SK-N-SH treated with all-trans-retinoic acid at 6 μM for 48 hours (cell line): ENCODE data around the gene LCN12.

ENCODE experiments used
- ATAC-seq: fragments of 200-7000 bp; cut with Tn5 transposase; 3 replicates; pipeline ENCODE4 v1.9.1; 2020; ENCODE audit warnings: mild to moderate bottlenecking, moderate library complexity
- ARNTL ChIP-seq: fragments of 450-650 bp; formaldehyde crosslinking; IDR thresholded peaks from 2 replicates; pipeline ENCODE4 v1.5.0; 2020; ENCODE audit warnings: low read depth, mild to moderate bottlenecking, moderate library complexity, borderline replicate concordance
- BACH2 ChIP-seq: fragments of 250-450 bp; sonication (Bioruptor Pico); IDR thresholded peaks from 2 replicates; pipeline ENCODE4 v1.9.0; 2021; ENCODE audit warnings: mild to moderate bottlenecking, borderline replicate concordance
- CREB5 ChIP-seq: fragments of 250-450 bp; sonication (Bioruptor Pico); IDR thresholded peaks from 2 replicates; pipeline ENCODE4 v1.5.1; 2020; ENCODE audit warnings: low read depth, mild to moderate bottlenecking, moderate library complexity
- CSDC2 ChIP-seq: fragments of 250-450 bp; sonication (Bioruptor Pico); IDR thresholded peaks from 2 replicates; pipeline ENCODE4 v1.5.0; 2020; ENCODE audit warnings: mild to moderate bottlenecking, moderate library complexity
- CSRNP3 ChIP-seq: fragments of 250-450 bp; sonication (Bioruptor Pico); IDR thresholded peaks from 2 replicates; pipeline ENCODE4 v1.5.1; 2021; ENCODE audit warnings: mild to moderate bottlenecking, moderate library complexity
- ESRRG ChIP-seq: fragments of 250-450 bp; sonication (Bioruptor Pico); IDR thresholded peaks from 2 replicates; pipeline ENCODE4 v1.6.1; 2021; ENCODE audit warnings: mild to moderate bottlenecking
- ISL1 ChIP-seq: fragments of 250-450 bp; sonication (Bioruptor Pico); IDR thresholded peaks from 2 replicates; pipeline ENCODE4 v2.1.2; 2022; ENCODE audit warnings: mild to moderate bottlenecking, moderate library complexity
- PATZ1 ChIP-seq: fragments of 250-450 bp; sonication (Bioruptor Pico); IDR thresholded peaks from 2 replicates; pipeline ENCODE4 v1.8.0; 2020; ENCODE audit warnings: mild to moderate bottlenecking, moderate library complexity, borderline replicate concordance
- POU6F1 ChIP-seq: fragments of 250-450 bp; sonication (Bioruptor Pico); IDR thresholded peaks from 2 replicates; pipeline ENCODE4 v1.8.0; 2021; ENCODE audit warnings: low read depth, mild to moderate bottlenecking, moderate library complexity, borderline replicate concordance
- PPARA ChIP-seq: fragments of 250-450 bp; sonication (Bioruptor Pico); IDR thresholded peaks from 2 replicates; pipeline ENCODE4 v1.5.0; 2020; ENCODE audit warnings: mild to moderate bottlenecking, borderline replicate concordance
- RARB ChIP-seq: fragments of 250-450 bp; sonication (Bioruptor Pico); IDR thresholded peaks from 2 replicates; pipeline ENCODE4 v1.8.0; 2021; ENCODE audit warnings: mild to moderate bottlenecking, moderate library complexity
- SNAI2 ChIP-seq: fragments of 250-450 bp; sonication (Bioruptor Pico); IDR thresholded peaks from 2 replicates; pipeline ENCODE4 v1.5.0; 2020; ENCODE audit warnings: mild to moderate bottlenecking, moderate library complexity
- TOX ChIP-seq: fragments of 250-450 bp; sonication (Bioruptor Pico); IDR thresholded peaks from 2 replicates; pipeline ENCODE4 v1.8.0; 2021; ENCODE audit warnings: mild to moderate bottlenecking, moderate library complexity, borderline replicate concordance
- TSHZ2 ChIP-seq: fragments of 250-450 bp; sonication (Bioruptor Pico); IDR thresholded peaks from 2 replicates; pipeline ENCODE4 v1.5.0; 2020; ENCODE audit warnings: mild to moderate bottlenecking, moderate library complexity
- ZC3H10 ChIP-seq: fragments of 250-450 bp; sonication (Bioruptor Pico); IDR thresholded peaks from 2 replicates; pipeline ENCODE4 v1.5.1; 2021; ENCODE audit warnings: mild to moderate bottlenecking, moderate library complexity
- ZFP3 ChIP-seq: fragments of 250-450 bp; sonication (Bioruptor Pico); IDR thresholded peaks from 2 replicates; pipeline ENCODE4 v1.5.0; 2020; ENCODE audit warnings: mild to moderate bottlenecking, moderate library complexity
- ZFP30 ChIP-seq: fragments of 450-650 bp; formaldehyde crosslinking; IDR thresholded peaks from 2 replicates; pipeline ENCODE4 v1.5.0; 2022; ENCODE audit warnings: mild to moderate bottlenecking, moderate library complexity
- ZNF565 ChIP-seq: fragments of 450-650 bp; formaldehyde crosslinking; conservative IDR thresholded peaks from 2 replicates; pipeline ENCODE4 v1.5.0; 2020; ENCODE audit warnings: low read depth, mild to moderate bottlenecking, moderate library complexity
- ZNF70 ChIP-seq: fragments of 450-650 bp; formaldehyde crosslinking; IDR thresholded peaks from 2 replicates; pipeline ENCODE4 v1.5.0; 2020; ENCODE audit warnings: mild to moderate bottlenecking, moderate library complexity
- ZNF8 ChIP-seq: fragments of 450-650 bp; formaldehyde crosslinking; IDR thresholded peaks from 2 replicates; pipeline ENCODE4 v1.5.0; 2020; ENCODE audit warnings: mild to moderate bottlenecking, moderate library complexity

LCN12 gene

GRCh38 chr9:136936645-136937170, 15.4 kb upstream of the LCN12 start:
- no peak for ATAC-seq
- TF ChIP-seq CREB5 (CRISPR knock-in tag) (no peak), SNAI2 (no peak), ZFP30 (CRISPR knock-in tag) (no peak), CSRNP3 (no peak), ZFP3 (CRISPR knock-in tag) (no peak), PPARA (CRISPR knock-in tag) (no peak), ZNF70 (CRISPR knock-in tag) (no peak), POU6F1 (CRISPR knock-in tag) (no peak), ARNTL (CRISPR knock-in tag) (no peak), CSDC2 (CRISPR knock-in tag) (no peak), TOX (CRISPR knock-in tag) (no peak), ESRRG (CRISPR knock-in tag) (no peak), ISL1 (no peak), ZC3H10 (CRISPR knock-in tag) (no peak), ZNF8 (no peak), ZNF565 (CRISPR knock-in tag) (no peak), TSHZ2 (no peak), BACH2 (no peak), RARB (CRISPR knock-in tag) (no peak), PATZ1 (no peak)

- ATAC-seq, result no peak
- TF ChIP-seq ISL1, result no peak
- TF ChIP-seq CSDC2 (CRISPR knock-in tag), result no peak
- no peak for TF ChIP-seq CREB5 (CRISPR knock-in tag)
- no peak for TF ChIP-seq RARB (CRISPR knock-in tag)
Measured at GRCh38 chr9:136937186-136938001, 14.7 kb upstream of the LCN12 start.
